SIG-M5 (cell line): ENCODE measurements around the gene PPP1CA.

Source experiments
- DNase-seq: peaks from one replicate; lab custom pipeline; 2025; lab: John Stamatoyannopoulos, UW

The PPP1CA gene

DNA sequence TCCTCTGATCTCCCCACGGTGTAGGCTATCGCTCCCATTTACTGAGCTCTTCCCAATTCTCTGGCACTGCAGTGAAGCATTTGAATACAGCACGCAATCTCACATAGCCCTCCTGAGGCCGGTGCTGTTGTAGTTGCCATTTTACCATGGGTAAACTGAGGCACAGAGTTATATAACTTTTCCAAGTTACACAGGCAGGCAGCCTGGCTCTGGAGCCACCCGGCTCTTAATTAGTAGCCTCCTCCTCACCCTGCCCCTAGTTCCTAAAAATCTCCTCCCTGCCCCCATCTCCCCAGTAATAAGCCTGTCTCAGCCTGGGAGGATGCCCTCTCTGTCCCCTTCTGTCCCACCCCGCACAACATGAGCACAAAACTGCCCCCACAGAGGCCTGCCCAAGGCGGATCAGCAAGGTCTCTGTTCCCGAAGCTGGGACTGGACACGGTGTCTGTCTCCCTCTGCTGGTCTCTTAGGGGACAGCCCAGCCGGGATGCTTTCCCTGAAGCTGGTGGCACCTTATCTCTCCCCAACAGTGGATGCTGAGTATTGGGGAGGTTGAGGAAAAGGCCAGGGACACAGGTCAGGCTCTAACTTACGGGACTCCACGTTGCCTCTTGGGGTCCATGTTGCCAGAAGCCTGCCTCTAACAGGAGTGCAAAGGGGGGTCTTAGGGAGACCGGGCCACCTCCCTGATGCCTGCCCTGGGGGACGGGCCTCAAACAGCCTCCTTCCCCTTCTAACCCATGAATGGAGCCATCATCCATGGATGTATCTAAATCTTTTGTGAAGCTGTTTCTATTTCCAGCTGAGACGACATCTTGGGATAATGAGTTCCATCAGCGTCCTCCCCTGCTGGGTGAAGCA lies 19.2 kb downstream of the PPP1CA start:
- DNase-seq: no peak

DNA sequence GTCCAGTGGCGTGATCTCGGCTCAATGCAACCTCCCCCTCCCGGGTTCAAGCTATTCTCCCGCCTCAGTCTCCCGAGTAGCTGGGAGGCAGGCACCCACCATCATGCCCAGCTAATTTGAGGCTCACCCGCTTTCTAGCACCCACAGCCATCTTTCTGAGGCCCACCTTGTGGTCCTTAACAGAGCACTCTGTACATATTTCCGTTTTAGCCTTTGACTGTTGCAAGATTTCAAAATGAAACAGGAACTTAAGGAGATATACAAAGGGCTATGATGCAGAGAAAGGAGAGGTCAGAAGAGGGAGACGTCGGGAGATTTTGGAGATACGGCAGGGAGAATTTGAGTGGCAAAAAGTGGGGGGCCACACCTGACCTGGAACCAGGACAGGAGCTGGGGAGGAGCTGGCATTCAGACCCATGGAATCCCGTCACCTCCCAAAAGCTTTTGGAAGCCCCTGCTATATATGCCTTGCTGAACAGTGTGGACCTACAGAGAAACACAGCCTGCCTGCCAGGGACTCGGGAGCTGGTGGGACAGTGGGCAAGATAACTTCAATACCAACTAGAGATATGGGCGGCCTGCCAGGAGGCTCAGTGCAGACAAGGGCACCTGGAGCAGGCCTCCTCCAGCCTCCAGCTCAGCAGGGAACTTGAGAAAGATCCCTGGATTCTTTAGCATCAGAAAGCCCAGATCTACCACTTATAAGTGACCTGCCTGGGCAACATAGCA lies 20.2 kb downstream of the PPP1CA start:
- DNase-seq: peak; percentile 16

DNA sequence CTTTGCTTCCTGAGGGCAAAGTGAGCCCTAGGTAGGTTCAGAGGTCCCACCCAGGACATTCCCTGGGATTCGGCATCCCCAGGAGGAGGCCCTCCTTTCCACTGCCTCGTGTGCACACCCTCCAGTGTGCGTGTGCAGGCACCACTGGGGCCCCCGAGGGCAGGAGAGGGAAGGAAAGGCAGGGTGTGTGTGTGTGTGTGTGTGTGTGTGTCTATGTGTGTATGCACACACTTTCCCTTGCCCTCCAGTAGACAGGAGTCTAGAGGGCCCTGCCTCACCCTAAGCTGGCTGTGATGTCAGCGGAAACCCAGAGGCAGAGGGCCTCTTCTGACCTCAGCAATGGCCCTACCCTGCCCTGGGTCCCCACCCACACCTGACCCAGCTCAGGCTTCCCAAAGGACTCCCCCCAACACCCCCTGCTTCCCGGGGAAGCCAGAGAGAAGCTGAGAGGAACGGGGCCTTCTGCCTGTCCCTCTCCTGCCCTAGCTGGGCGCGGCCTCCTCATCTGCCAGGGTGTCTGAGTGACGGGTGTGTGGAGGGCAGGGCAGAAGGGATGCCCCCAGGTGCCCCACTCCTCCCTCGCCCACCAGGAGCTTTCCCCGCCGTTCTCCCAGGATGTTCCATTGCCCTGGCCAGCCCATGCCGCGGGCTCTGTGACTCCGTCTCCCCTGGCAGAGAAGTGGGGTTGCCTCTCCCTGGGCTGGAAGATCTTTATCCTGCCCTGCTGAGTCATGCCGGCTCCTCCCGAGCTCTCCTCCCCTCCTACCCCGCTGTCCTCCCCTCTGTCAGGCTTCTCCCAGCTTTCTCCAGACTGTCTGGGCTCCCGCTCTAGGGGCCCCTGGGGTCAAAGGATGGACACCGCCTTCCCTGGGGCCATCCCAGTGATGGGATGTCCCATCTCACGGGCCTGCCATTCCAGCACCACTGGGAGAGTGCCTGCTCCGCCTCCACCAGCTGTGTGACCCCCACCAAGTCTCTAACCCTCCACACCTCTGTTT lies 22.3 kb downstream of the PPP1CA start:
- no peak for DNase-seq

DNA sequence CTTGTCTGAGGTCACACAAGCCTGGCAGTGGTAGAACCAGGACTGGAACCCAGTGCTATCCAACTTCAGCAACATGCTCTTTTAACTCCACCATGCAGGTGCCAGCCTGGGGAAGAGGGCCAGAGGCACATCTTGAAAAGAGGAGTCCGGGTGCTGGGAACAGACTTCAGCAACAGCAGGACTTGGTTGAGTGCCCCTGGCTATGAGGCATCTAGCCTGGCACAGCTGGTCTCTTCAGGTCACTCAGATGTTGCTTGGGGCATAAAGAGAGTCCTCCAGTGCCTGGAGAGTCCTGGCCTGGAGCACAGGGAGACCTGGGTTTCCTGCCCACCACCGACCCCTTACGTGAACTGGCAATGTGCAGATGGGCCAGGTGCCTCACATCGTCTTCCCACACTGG lies 23.1 kb downstream of the PPP1CA start:
- no peak for DNase-seq

DNA sequence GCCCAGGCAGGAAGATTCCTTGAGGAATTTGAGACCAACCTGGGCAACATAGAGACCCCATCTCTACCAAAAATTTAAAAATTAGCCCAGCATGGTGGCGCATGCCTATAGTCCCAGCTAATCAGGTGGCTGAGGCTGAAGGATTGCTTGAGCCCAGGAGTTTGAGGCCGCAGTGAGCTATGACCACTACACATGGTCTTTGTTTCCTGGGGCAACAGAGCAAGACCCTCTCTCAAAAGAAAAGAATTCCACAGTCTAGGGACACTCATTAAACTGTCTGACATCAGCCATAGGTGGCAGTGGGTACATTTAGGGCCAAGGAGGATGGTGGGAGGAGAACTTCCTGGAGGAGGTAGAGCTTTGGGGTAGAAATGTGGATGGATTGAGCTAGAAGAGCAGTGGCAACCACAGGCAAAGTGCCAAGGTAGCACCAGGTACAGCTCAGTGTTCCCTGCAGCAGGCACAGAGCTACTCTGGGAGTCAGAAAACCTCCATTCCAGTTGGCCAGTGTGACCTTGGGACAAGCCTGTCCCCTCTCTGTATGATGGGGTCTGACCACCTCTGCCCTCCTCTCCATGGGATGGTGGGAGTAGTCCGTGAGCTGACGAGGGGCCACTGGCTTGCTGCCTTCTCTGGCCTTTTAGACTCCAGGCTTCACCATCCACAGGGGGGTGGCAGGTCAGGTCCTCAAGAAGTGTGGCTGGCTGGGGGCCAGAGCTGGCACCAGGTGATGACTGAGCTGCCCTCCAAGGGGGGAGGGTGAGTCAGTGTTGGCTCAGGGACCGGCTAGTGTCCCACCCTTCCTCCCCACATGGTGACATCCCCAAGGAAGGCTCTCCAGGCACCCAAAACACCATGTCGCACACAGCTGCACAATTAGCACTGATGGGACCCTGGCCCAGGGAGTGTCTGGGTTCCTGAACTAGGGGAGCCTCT lies 24.5 kb downstream of the PPP1CA start:
- no peak for DNase-seq

DNA sequence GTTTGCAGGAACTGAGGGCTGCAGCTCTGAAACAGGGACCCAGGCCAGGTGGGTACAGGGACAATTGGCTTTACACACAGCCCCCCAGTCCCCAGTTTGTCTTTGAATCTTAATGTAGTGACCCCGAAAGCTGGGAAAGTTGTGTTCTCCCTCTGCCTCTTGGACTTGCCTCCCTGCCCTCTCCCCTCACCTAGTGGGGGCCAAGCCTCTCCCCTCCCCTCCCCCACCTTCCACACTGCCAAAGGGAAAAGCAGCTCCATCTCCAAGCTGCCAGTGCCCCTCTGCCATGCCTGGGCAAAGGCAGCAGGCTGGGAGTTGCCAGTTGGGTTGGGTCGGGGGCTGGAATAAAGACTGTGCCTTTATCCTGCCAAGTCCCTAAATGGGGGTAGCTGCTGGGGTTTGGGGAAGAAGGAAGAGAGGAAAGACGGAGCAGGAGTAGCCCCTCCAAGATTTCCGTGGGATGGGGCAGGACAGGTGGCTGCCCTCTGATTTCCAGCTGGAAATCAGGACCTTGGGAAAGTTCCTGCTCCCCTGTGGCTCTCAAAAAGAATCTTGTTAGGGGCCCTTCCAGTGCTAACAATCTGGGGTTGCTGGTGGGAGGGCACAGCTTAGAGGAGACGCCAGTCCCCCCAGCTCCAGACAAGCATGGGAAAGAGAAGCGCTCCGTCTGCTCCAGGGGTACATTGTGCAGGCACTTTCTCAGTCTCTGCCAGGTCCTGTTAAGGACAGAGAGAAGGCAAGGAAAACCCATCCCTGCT lies 25.4 kb downstream of the PPP1CA start:
- no peak for DNase-seq

DNA sequence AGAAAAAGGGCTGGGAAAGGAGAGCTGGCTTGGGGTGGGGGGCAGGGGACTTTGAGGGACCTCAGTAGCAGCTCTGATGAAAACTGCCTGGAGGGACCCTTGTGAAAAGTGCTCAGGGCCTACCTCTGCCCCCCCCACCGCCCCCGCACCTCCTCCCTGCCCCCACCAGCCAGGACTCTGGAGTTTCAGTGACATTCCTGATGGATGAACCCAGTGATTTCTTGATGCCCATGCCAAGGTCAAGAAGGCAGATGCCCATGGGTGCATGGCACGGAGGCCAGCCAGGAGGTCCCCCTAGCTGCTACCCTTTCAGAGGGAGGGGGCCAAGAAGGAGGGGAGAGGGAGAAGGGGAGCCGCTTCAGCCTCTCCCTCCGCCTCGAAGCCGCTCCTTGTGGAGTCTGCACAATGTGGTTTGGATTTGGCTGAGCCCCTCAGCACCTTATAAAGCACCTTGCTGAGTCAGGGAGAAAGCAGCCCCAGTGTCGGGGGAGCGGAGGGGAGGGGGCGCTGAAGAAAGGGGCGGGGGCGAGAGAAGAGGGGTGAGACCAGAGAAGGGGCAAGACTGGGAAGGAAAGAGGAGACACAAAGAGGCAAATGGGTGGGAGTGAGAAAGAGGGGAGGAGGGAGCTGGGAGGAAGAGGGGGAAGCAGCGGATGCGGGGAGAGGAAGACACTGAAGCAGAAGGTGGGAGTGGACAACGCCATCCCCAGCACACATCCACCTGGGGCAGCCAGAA lies 26.2 kb downstream of the PPP1CA start:
- no peak for DNase-seq

DNA sequence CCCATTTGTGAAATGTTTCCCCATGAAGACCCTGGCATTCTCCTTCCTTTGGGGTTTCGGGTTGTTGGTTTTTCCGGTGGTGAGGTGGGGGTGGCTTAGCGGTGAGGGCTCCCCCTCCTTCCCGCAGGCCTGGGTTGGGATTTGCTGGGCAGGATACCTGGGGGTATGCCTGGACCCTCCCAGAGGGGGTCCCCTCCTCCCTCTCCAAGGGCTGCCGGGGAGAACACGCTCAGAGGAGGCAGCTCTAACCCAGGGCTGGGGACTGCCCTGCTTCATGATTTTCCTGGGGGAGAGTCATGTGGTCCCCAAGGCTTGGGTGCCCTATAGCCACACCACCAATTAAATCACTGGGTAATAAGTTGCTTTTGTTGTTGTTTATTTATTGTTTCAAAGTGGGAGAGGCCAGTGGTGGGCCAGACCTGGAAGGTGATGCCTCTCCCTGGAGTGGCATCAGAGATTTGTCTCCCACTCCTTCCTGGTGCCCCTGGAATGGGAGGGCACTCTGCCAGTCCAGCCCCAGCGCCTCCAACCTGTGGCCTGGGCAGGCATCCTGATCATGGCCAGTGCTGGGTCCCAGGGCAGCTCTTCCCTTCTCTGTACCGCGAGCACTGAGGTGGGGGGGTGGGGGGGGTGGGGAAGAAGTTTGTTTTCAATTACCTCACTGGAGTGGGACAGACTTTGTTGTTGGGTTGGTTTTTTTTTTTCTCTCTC lies 26.9 kb downstream of the PPP1CA start:
- DNase-seq: no peak

DNA sequence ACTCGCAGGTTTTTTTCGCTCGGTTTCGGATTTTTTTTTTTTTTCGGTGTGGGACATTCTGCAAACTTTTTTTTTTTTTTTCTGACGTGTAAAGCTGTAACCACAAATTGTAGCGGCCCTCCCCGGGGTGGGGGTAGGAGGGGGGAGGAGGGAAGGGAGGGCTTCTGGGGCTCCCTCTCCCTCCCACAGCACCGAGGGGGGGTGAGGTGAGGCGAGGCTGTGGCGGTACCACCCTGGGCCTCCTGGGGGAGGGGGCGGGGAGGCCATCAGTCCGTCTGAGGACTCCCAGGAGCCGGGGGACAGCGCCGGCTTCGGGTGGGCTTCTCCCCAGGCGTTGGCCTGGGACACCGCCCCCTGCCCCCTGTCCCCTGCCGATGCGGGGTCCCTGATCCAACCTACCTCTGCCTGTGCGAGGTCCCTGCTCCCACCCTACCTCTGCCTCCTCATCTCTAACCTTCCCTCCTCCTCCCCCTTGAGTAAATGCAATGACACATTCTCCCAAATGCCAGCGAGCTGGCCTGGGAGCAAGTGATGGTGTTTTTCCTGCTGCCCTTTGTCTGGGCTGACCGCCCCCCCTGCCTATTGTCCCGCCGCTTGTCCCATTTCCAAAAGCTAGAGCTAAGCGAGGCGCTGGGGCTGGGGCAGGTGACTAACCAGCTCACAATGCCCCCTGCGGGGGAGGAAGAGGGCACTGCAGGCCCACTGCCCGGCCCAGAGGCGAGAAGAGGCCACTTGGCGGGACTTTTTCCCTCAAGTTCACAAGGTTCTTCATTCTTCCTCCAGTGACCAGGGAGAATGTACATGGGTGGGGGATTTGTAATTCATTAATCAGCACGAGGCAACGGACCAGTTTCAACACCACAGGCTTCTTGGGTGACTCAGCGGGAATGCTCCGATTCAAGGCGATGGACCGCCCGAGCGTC lies 27.7 kb downstream of the PPP1CA start:
- no peak for DNase-seq

DNA sequence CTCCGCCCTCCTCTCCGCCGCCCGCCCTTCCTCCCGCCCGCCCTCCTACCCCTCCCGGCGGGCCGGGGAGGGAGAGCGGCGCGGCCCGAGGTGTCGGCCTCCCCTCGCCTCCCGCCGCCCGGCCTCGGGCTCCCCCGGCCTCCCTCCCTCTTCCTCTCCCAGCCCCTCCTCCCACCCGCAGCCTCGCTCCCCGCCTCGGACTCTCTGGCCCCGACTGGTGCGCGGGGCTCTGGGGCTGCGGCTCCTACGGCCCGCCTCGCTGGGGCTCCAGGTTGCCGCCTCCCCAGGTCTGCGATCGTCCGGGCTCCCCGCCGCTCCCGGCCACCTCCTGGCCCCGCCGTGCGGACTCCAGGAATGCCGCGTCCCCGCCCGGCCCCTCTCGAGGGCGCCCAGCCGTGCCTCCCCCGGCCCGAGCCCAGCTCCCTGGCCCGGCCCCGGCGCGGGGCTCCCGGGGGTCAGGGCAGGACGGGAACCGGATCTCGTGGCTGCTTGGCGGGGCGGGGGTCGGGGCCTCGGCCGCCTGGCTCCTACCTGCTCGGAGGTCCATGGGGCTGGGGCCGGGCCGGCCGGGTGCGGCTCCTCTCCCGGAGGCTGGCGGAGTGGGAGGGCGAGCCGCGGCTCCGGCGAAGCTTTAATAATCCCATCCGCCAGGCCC lies 28.5 kb downstream of the PPP1CA start, which contains the start of gene CLCF1:
CLCF1 (minus strand) TSS at position 606 of the 655 bp plus-strand sequence; CDS start at position 547, 59 bp downstream.
- DNase-seq: no peak

DNA sequence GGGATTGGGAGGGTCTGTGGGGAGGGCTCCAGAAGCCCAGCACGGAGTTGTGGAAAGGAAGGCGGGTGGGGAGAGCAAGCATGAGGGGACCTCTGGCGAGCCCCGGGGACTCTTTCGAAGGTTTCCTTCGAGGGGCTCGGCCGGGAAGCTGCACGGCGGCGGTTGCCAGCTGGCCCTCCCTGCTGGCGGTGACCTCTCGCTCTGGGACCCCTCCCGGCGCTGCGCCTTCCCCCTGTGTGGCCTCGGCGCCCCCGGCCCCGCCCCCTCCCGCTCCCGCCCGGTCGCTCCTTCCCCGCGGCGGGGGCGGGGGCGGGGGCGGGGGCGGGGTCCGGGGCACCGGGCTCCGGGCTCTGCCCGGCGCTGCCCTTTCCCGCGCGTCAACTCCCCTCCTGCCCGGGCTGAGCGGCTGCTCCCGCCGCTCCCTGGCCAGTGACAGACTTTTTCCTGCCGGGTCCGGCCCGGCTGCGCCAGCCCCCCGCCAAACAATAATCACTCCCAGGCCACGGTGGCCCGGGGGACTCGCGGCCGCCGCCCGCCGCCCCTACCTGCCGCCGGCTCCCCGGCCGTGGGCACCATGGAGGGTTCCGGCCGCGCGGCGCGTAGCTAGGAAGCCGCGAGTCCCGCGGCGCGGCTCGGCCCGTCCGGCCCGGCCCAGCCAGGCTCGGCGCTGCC lies 29.2 kb downstream of the PPP1CA start:
- no peak for DNase-seq

DNA sequence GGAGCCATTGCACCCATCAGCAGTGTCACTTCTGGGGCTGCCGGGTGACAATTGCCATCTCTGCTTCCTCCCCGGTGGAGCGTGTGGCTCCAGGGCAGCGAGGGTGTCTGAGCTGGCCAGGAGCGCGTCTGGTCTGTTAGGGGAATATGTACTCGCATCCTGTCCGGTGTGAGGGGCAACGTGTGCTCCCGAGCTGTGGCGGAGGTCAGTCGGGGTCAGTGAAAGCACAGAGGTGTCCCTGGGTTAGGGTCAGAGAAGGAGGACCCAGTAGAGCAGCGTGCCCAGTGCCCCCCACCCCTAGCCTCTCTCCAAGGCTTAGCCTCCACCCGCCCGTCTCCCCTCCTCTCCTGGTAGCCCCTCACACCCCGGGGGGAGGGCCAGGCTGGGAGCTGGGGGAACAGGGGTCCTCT lies 29.7 kb downstream of the PPP1CA start:
- no peak for DNase-seq

DNA sequence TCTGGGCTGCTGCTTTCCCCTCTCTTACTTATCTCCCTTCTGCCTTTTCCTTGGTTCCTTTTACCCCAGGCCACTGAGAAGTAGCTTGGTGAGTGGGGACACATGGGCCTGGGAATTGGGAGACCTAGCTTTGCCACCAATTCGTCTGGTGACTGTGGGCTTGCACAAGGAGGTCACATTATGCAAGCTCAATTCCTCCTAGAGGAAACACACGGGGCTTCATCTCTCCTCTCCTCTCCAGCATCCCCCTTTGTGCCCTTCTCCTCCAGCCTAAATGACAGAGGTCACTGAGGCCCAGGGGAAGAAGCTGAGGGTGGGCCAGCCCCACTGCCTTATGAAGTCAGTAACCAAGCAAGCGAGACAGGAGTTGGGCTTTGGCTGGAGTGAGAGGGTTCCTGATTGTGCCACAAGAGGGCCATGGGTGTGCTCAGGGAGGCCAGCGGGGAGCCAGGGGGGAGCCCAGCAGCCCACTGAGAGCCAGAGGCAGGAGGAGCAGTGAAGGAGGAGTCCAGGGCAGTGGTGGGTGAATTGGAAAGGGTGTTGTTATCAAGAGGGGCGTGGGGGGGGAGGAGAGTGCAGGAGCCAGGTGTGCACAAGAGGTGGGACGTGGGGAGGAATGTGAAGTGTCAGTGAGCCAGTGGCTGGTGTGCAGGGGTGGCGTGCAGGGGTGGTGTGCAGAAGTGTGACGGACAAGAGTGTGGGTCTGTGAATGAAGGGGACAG lies 30.3 kb downstream of the PPP1CA start:
- no peak for DNase-seq

DNA sequence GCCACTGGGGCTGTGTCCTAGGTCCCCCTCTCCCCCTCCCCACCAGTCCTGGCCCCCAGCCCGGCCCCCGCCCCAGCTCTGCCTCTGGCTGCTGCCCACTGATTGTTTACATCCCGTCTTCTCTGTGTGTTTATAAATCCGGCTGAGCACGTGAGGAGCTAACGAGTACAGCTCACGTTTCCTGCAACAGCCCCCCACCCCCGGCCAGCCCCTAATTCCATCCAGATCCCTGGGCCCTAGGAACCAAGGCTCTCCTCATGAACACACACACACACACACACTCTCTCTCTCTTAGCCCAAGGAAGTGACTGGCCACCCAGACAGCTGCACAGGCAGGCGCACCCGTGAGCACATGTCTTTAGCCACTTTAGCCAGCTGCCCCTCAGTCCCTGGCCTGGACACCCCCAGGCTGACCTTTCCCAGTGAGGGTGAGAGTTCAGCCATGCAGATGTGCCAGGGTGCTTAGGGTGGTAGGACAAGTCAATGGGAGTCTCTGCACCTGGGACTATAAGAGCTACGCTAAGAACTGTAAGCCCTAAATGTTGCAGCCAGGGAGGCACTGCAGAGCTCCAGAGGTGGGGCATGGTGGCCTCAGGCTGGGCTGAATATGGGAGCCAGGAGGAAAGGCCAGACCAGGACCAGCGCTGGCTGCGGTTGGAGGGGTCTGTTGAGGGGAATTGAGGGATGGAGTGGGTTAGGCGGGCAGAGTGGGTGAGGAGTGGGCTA lies 31.1 kb downstream of the PPP1CA start:
- DNase-seq: no peak

DNA sequence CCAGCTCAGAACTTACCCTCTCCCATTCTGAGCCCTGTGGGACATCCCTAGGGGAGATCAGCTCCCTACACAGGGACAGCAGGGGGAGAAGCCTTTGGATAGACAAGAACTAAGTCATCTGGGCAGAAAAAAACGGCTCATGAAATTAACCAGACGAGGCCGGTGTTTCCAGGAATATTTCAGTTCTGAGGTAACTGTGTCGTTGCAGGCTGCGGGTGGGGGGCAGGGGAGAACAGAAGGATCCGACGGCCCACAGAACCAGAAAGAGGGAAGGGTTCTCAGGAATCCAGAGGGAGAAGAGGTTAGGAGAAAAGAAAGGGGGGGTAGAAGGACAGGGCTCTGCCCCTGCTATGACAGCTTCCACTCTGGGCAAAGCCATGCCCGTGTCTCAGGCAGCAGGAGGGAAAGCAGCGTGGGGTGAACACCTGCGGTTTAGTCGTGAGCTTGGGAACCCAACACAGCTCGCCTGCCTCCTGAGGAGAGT lies 31.8 kb downstream of the PPP1CA start:
- DNase-seq: no peak
